RPMI8226 (cell line): ENCODE data around the gene ADGRG2.
"Not testable (repeated sequence)": the region's sequence is repeated elsewhere in the genome, so short reads cannot be mapped to it uniquely, and the experiment has no call there.

Source experiments
- DNase-seq: peaks from one replicate; pipeline ENCODE4 v3.0.0-alpha.2; 2015

The ADGRG2 gene

GRCh38 chrX:18998653-18999052 lies 123.6 kb downstream of the ADGRG2 start:
- no peak for DNase-seq

- no peak for DNase-seq
Observed at GRCh38 chrX:18997916-18998315, 124.4 kb downstream of the ADGRG2 start.

GRCh38 chrX:18996536-18996935 lies 125.7 kb downstream of the ADGRG2 start:
- DNase-seq, result no peak

GRCh38 chrX:18995221-18995620 lies 127.0 kb downstream of the ADGRG2 start:
- DNase-seq, result no peak

GRCh38 chrX:18994713-18995112 lies 127.6 kb downstream of the ADGRG2 start:
- DNase-seq, result no peak

- no peak for DNase-seq
Observed at GRCh38 chrX:18992829-18993228, 129.4 kb downstream of the ADGRG2 start.

GRCh38 chrX:18985186-18985435 lies 137.2 kb downstream of the ADGRG2 start:
- no peak for DNase-seq

GRCh38 chrX:18984381-18985185 lies 137.7 kb downstream of the ADGRG2 start:
- peak; percentile 91 for DNase-seq

GRCh38 chrX:18983666-18984380 lies 138.4 kb downstream of the ADGRG2 start, which contains the start of gene PHKA2:
Gene PHKA2, minus strand, starts transcription at chrX:18984114. Its CDS starts 182 bp downstream, at chrX:18983932.
- peak; percentile 41 for DNase-seq

GRCh38 chrX:18981124-18981807 lies 141.0 kb downstream of the ADGRG2 start:
- DNase-seq, result no peak

GRCh38 chrX:18980262-18980661 lies 142.0 kb downstream of the ADGRG2 start:
- not testable (repeated sequence) for DNase-seq

- no peak for DNase-seq
Observed at GRCh38 chrX:18974993-18975392, 147.3 kb downstream of the ADGRG2 start.

- DNase-seq, result no peak
Observed at GRCh38 chrX:18973527-18974192, 148.6 kb downstream of the ADGRG2 start.

- no peak for DNase-seq
Observed at GRCh38 chrX:18971506-18971905, 150.8 kb downstream of the ADGRG2 start.

GRCh38 chrX:18970465-18970864 lies 151.8 kb downstream of the ADGRG2 start:
- DNase-seq, result no peak

GRCh38 chrX:18966624-18967023 lies 155.6 kb downstream of the ADGRG2 start:
- DNase-seq, result no peak

- no peak for DNase-seq
Observed at GRCh38 chrX:18964901-18965300, 157.4 kb downstream of the ADGRG2 start.

- DNase-seq, result no peak
Observed at GRCh38 chrX:18964026-18964425, 158.2 kb downstream of the ADGRG2 start.

GRCh38 chrX:18962329-18962728 lies 159.9 kb downstream of the ADGRG2 start:
- no peak for DNase-seq

- DNase-seq, result no peak
Observed at GRCh38 chrX:18961686-18962085, 160.6 kb downstream of the ADGRG2 start.

- no peak for DNase-seq
Observed at GRCh38 chrX:18956303-18957032, 165.8 kb downstream of the ADGRG2 start.

- no peak for DNase-seq
Observed at GRCh38 chrX:18955676-18956075, 166.6 kb downstream of the ADGRG2 start.

GRCh38 chrX:18951032-18951431 lies 171.2 kb downstream of the ADGRG2 start:
- no peak for DNase-seq
